CD4-positive, alpha-beta memory T cell (primary cell): ENCODE results near the gene IPO5. TPM values are rescaled to one million over a fixed set of nuclear protein-coding genes. Genes with fewer than 3 reads are reported as not detected.

Experiments
- CTCF ChIA-PET: fragments of 350-600 bp; sonication (Branson Sonifier 250); formaldehyde crosslinking; loops from one replicate; lab custom pipeline; 2021; ENCODE audit warnings: inconsistent platforms; ENCODE audit not compliant: partially characterized antibody; lab: Charles Lee
- POLR2A ChIA-PET: fragments of 350-600 bp; sonication (Branson Sonifier 250); formaldehyde crosslinking; loops from one replicate; lab custom pipeline; 2021; ENCODE audit not compliant: partially characterized antibody; lab: Charles Lee
- DNase-seq, 5 donors: peaks; one replicate each; pipeline versions ENCODE4 v3.0.0 to v3.0.0-alpha.2; 2020 to 2022; ENCODE audit warnings: mixed read lengths in 1 of 5
- H3K27ac ChIP-seq: one replicate; pipeline ENCODE4 v1.7.0; 2013; ENCODE audit warnings: low read depth, low read length
- H3K27me3 ChIP-seq: 2 replicates; pipeline ENCODE4 v1.7.0; 2013; ENCODE audit warnings: mild to moderate bottlenecking, low read length, moderate library complexity; ENCODE audit not compliant: insufficient read depth
- H3K36me3 ChIP-seq: 2 replicates; pipeline ENCODE4 v1.7.0; 2013; ENCODE audit warnings: mild to moderate bottlenecking, low read length, moderate library complexity; ENCODE audit not compliant: insufficient read depth
- H3K4me1 ChIP-seq: 2 replicates; pipeline ENCODE4 v1.7.0; 2013; ENCODE audit warnings: mild to moderate bottlenecking, low read length, moderate library complexity; ENCODE audit not compliant: insufficient read depth
- H3K4me3 ChIP-seq, 2 donors: one replicate each; pipeline ENCODE4 v1.7.0; 2013; ENCODE audit warnings: low read length in 2 of 2, mild to moderate bottlenecking in 1 of 2
- H3K9me3 ChIP-seq, 2 donors: one replicate each; pipeline ENCODE4 v1.7.0; 2013; ENCODE audit warnings: low read length in 2 of 2, control low read depth in 1 of 2; ENCODE audit not compliant: control insufficient read depth in 1 of 2
- H3K27ac Mint-ChIP-seq, 7 donors: one replicate each; pipeline ENCODE4 v1.8.0; 2020 to 2021; ENCODE audit warnings: mixed read lengths in 7 of 7, mild to moderate bottlenecking in 6 of 7, inconsistent platforms in 3 of 7, moderate library complexity in 3 of 7
- H3K27me3 Mint-ChIP-seq, 2 donors: one replicate each; pipeline ENCODE4 v1.8.0; 2020 to 2021; ENCODE audit warnings: mixed read lengths in 2 of 2
- H3K36me3 Mint-ChIP-seq, 2 donors: one replicate each; pipeline ENCODE4 v1.8.0; 2020 to 2021; ENCODE audit warnings: mixed read lengths in 2 of 2, inconsistent platforms in 1 of 2, mild to moderate bottlenecking in 1 of 2
- H3K4me1 Mint-ChIP-seq, 4 donors: one replicate each; pipeline ENCODE4 v1.8.0; 2020 to 2021; ENCODE audit warnings: mixed read lengths in 4 of 4, mild to moderate bottlenecking in 1 of 4
- H3K4me3 Mint-ChIP-seq, 8 donors: one replicate each; pipeline ENCODE4 v1.8.0; 2020 to 2021; ENCODE audit warnings: mixed read lengths in 8 of 8, mild to moderate bottlenecking in 7 of 8, moderate library complexity in 6 of 8, inconsistent platforms in 3 of 8
- H3K9me3 Mint-ChIP-seq, 8 donors: one replicate each; pipeline ENCODE4 v1.8.0; 2020 to 2021; ENCODE audit warnings: mixed read lengths in 8 of 8, mild to moderate bottlenecking in 5 of 8, inconsistent platforms in 3 of 8, moderate library complexity in 1 of 8
- intact Hi-C: fragments of 100-400 bp; cut with micrococcal nuclease; formaldehyde crosslinking; loops from one replicate; pipeline ENCODE4 v1.15.1; 2023
- polyA plus RNA-seq, 2 donors: library from polyadenylated mRNA; unstranded; fragments of 300-500 nt; fragmentation: Illumina TruSeq; gene quantifications; one replicate each; pipeline ENCODE4 v1.2.3, GENCODE V29; 2021
- total RNA-seq, 2 experiments: library from RNA; stranded (reverse); gene quantifications; one replicate each; pipeline ENCODE4 v1.2.3, GENCODE V29; 2021

The IPO5 gene
- total and polyA plus RNA-seq, 4 experiments from 2014 or later, result 32.8 to 78.7 (median 58.3) TPM

DNA sequence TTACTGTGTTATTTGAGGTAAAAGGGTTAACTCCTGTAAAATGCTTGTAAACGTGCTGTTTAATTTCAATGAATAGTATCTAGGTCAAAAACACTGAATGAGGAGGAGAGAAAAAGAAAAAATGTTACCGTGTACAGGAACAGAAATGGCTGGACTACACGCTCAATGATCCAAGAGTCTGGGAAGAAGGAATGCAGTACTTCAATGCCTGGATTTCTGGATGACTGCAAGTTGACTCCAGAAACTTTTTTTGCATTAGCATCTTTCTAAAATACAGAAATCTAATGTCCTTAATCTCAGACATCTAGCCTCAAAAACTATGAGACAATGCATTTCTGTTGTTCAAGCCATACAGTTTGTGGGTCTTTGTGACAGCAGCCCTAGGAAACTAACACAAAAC is 17.4 kb upstream of the IPO5 start:
- H3K4me1 Mint-ChIP-seq, result no peaks in the 10 kb centered on the region

DNA sequence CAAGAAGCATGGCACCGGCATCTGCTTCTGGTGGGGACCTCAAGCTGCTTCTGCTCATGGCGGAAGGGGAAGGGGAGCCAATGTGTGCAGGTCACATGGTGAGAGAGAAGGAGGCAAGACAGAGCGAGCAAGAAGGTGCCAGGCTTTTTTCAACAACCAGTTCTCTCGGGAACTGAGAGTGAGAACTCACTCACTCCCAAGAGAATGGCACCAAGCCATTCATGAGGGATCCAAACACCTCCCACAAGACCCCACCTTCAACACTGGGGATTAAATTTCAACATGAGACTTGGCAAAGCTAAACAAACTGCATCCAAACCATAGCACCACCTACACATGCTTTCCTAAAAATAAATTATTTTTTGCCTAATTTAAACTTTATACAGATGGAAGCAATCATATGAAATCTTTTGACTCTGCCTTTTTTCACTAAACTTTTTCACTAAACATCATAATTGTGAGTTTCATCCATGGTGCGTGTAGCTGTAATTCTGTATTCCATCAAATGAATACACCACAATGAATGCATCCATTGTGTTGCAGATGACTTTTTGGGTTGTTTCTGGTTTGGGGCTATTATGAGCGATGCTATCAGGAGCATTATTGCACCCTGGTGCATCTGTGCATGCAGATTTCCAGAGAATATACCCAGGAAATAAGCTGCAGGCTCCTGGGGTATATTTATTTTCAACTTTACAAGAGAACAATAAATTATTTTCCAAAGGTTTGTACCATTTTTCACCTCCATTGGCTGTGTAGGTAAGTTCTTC is 14.6 kb upstream of the IPO5 start:
- Mint-ChIP-seq H3K9me3 (no peaks in the 10 kb centered on the region), H3K27me3 (peaks cover 4 to 8% of the 10 kb centered on the region in 2 donors), H3K36me3 (no peaks in the 10 kb centered on the region), H3K4me3 (no peak overlapping the region), H3K4me1 (no peaks in the 10 kb centered on the region), H3K27ac (no peak overlapping the region)
- intact Hi-C loops, result no loop called here
- DNase-seq, result no peak
- ChIA-PET POLR2A (no interaction called here), CTCF (no interaction called here)
- Histone ChIP-seq H3K9me3 (no peaks in the 10 kb centered on the region), H3K4me3 (no peak overlapping the region), H3K4me1 (no peaks in the 10 kb centered on the region), H3K27ac (no peak overlapping the region), H3K27me3 (no peaks in the 10 kb centered on the region), H3K36me3 (no peaks in the 10 kb centered on the region)

More for the DNA sequence above, 17.4 kb upstream of the IPO5 start:
- Histone ChIP-seq H3K9me3 (no peaks in the 10 kb centered on the region), H3K4me1 (no peaks in the 10 kb centered on the region), H3K4me3 (no peak overlapping the region), H3K27ac (no peak overlapping the region), H3K27me3 (no peaks in the 10 kb centered on the region), H3K36me3 (no peaks in the 10 kb centered on the region)
- intact Hi-C loops, result no loop called here
- no peak for DNase-seq
- no peak overlapping the region for H3K27ac Mint-ChIP-seq
- peaks cover 4 to 9% of the 10 kb centered on the region in 2 donors for H3K27me3 Mint-ChIP-seq
- CTCF ChIA-PET, result no interaction called here
- H3K9me3 Mint-ChIP-seq, result peaks cover 0 to 2% (median 0%) of the 10 kb centered on the region in 8 donors
- no peaks in the 10 kb centered on the region for H3K36me3 Mint-ChIP-seq
- POLR2A ChIA-PET, result no interaction called here
- no peak overlapping the region for H3K4me3 Mint-ChIP-seq

DNA sequence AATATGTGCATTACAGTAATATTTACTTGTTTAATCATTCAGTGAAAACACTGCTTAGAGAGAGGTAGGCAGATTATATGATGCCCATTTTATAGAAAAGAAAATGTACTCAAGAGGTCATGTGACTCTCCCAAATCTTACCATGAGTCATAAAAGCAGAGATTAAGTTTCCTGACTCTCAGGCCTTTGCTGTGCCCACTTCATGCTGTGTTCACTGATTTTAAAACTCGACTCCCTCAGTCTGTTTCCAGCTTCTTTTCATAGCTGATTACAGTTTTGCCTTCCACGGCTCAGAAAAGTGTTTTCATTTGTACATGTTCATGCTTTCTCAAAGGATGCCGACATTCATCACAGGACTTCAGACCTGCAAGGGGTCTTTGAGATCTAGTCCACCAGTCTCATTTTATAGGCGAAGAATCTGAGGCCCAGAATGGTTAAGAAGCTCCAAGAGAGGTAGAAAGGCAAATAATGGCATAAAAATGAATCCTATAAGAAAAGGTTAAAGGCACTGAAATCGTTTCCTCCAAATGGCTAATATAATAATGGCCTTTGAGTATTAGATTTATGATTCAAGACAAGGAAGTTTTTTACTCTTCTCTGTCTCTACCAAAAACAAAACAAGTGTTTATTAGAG is 9.0 kb upstream of the IPO5 start:
- H3K27ac Mint-ChIP-seq, result no peak overlapping the region
- Histone ChIP-seq H3K9me3 (no peaks in the 10 kb centered on the region), H3K27me3 (no peaks in the 10 kb centered on the region), H3K4me3 (no peak overlapping the region), H3K27ac (no peak overlapping the region), H3K36me3 (no peaks in the 10 kb centered on the region), H3K4me1 (no peaks in the 10 kb centered on the region)
- CTCF ChIA-PET, result no interaction called here
- intact Hi-C loops, result no loop called here
- POLR2A ChIA-PET, result no interaction called here
- peaks cover 0 to 1% (median 0%) of the 10 kb centered on the region in 4 donors for H3K4me1 Mint-ChIP-seq
- H3K4me3 Mint-ChIP-seq, result no peak overlapping the region
- peaks cover 0 to 3% of the 10 kb centered on the region in 2 donors for H3K27me3 Mint-ChIP-seq
- H3K36me3 Mint-ChIP-seq, result no peaks in the 10 kb centered on the region
- peaks cover 0 to 2% (median 0%) of the 10 kb centered on the region in 8 donors for H3K9me3 Mint-ChIP-seq
- DNase-seq, result no peak

DNA sequence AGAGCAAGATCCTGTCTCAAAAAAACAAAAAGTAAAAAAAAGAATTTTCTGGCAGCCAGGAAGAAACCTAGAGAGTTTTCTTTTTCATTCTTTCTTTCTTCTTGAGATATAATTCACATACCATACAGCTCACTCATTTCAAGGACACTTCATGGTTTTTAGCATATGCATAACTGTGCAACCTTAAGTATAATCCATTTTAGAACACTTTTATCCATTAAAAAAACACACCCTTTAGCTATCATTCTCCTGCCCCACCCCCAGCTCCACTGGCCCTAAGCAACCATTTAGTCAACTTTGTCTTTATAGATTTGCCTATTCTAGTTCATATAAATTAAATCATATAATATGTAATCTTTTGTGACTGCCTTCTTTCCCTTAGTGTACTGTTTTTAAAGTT is 8.1 kb upstream of the IPO5 start:
- peaks cover 0 to 3% of the 10 kb centered on the region in 2 donors for H3K36me3 Mint-ChIP-seq
- H3K27me3 Mint-ChIP-seq, result peaks cover 2% of the 10 kb centered on the region in 2 donors
- peaks cover 0 to 4% (median 3%) of the 10 kb centered on the region in 8 donors for H3K9me3 Mint-ChIP-seq
- Histone ChIP-seq H3K9me3 (no peaks in the 10 kb centered on the region), H3K27ac (no peak overlapping the region), H3K4me1 (no peaks in the 10 kb centered on the region), H3K36me3 (no peaks in the 10 kb centered on the region), H3K4me3 (no peak overlapping the region), H3K27me3 (no peaks in the 10 kb centered on the region)
- H3K4me1 Mint-ChIP-seq, result peaks cover 0 to 1% (median 0%) of the 10 kb centered on the region in 4 donors
- no peak overlapping the region for H3K27ac Mint-ChIP-seq
- DNase-seq, result no peak
- H3K4me3 Mint-ChIP-seq, result no peak overlapping the region
- ChIA-PET POLR2A (no interaction called here), CTCF (no interaction called here)
- intact Hi-C loops, result no loop called here

DNA sequence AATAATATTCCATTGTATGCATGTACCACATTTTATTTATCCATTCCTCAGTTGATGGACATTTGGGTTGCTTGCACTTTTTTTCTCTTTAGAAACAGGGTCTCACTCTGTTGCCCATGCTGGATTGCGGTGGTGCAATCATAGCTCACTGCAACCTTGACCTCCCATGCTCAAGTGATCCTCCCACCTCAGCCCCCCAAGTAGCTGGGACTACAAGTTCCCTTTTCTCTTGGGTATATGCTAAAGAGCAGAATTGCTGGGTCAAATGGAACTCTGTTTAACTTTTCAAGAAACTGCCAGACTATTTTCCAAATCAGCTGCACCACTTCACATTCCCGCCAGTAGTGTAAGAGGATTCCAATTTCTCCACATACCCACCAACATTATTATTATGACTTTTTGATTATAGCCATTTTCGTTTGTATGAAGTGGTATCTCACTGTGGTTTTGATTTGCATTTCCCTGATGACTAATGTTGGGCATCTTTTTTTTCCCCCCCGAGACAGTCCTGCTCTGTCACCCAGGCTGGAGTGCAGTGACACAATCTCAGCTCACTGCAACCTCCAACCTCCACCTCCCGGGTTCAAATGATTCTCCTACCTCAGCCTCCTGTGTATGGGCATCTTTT is 7.6 kb upstream of the IPO5 start:
- H3K4me3 Mint-ChIP-seq, result no peak overlapping the region
- intact Hi-C loops, result no loop called here
- H3K27me3 ChIP-seq, result no peaks in the 10 kb centered on the region
- no peak overlapping the region for H3K4me3 ChIP-seq
- H3K27me3 Mint-ChIP-seq, result peaks cover 2 to 5% of the 10 kb centered on the region in 2 donors
- H3K27ac ChIP-seq, result no peak overlapping the region
- peaks cover 0 to 7% (median 3%) of the 10 kb centered on the region in 8 donors for H3K9me3 Mint-ChIP-seq
- no peak for DNase-seq
- H3K9me3 ChIP-seq, result no peaks in the 10 kb centered on the region
- no peaks in the 10 kb centered on the region for H3K4me1 ChIP-seq
- H3K36me3 Mint-ChIP-seq, result peaks cover 0 to 4% of the 10 kb centered on the region in 2 donors
- ChIA-PET POLR2A (no interaction called here), CTCF (no interaction called here)
- H3K4me1 Mint-ChIP-seq, result peaks cover 0 to 1% (median 0%) of the 10 kb centered on the region in 4 donors
- H3K27ac Mint-ChIP-seq, result no peak overlapping the region
- no peaks in the 10 kb centered on the region for H3K36me3 ChIP-seq

DNA sequence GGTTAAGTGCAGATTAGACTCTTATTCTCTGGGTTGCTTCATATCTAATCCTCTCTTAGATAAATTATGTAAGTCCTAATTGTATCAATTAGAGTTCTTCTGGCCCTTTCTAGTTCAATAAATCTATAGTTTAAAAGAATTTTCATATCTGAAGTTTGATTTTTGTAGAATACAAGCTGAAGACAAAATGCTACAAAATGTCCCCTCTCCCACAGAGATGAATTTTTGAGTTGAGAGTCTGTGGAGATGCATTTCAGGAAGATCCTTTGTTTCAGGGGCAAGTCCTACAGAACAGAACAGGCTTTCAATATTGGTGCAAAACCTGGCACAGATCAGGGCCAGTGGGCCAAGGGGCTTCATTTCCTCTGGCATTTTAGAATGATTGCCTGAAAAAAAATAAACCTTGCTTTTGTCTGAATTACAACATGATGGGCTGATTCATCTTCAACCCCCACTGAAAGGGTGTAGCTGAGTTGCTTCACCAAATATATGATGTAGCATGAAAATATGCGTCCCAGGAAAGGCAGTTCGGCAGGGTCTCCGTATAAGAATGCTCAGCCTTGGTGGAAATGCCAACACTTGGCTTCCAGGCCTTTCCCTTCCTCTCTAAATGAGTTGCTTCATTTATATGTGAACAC is 6.4 kb upstream of the IPO5 start:
- H3K36me3 ChIP-seq, result no peaks in the 10 kb centered on the region
- ChIA-PET POLR2A (no interaction called here), CTCF (no interaction called here)
- peaks cover 2 to 5% of the 10 kb centered on the region in 2 donors for H3K27me3 Mint-ChIP-seq
- H3K9me3 Mint-ChIP-seq, result peaks cover 0 to 7% (median 3%) of the 10 kb centered on the region in 8 donors
- H3K4me3 Mint-ChIP-seq, result no peak overlapping the region
- H3K9me3 ChIP-seq, result no peaks in the 10 kb centered on the region
- H3K27ac ChIP-seq, result no peak overlapping the region
- H3K27ac Mint-ChIP-seq, result no peak overlapping the region
- intact Hi-C loops, result no loop called here
- no peaks in the 10 kb centered on the region for H3K4me1 ChIP-seq
- DNase-seq, result no peak
- no peaks in the 10 kb centered on the region for H3K27me3 ChIP-seq
- no peak overlapping the region for H3K4me3 ChIP-seq
- H3K4me1 Mint-ChIP-seq, result peaks cover 0 to 1% (median 0%) of the 10 kb centered on the region in 4 donors
- H3K36me3 Mint-ChIP-seq, result peaks cover 0 to 4% of the 10 kb centered on the region in 2 donors

DNA sequence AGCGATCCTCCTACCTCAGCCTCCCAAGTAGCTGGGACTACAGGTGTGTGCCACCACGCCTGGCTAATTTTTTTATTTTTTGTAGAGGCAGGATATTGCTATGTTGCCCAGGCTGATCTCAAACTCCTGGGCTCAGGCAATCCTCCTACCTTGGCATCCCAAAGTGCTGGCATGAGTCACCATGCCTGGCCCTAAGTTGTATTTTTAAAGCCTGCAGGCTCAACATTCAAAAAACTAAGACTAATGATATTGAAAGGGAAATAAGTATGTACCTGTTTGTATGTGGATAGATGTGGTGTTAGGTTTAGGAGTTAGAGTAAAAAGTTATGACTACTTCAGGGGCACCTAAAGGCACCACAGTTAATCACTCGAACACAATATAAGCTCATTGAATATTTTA is 5.4 kb upstream of the IPO5 start:
- no peaks in the 10 kb centered on the region for H3K4me1 ChIP-seq
- CTCF ChIA-PET, result no interaction called here
- intact Hi-C loops, result no loop called here
- H3K36me3 ChIP-seq, result no peaks in the 10 kb centered on the region
- POLR2A ChIA-PET, result no interaction called here
- H3K4me3 ChIP-seq, result no peak overlapping the region
- no peaks in the 10 kb centered on the region for H3K27me3 ChIP-seq
- Mint-ChIP-seq H3K9me3 (peaks cover 0 to 7% (median 3%) of the 10 kb centered on the region in 8 donors), H3K4me3 (no peak overlapping the region), H3K36me3 (peaks cover 0 to 4% of the 10 kb centered on the region in 2 donors), H3K4me1 (peaks cover 0 to 1% (median 0%) of the 10 kb centered on the region in 4 donors), H3K27me3 (peaks cover 2 to 5% of the 10 kb centered on the region in 2 donors), H3K27ac (no peak overlapping the region)
- DNase-seq, result no peak
- H3K9me3 ChIP-seq, result no peaks in the 10 kb centered on the region
- H3K27ac ChIP-seq, result no peak overlapping the region
